NCI-H69 (cell line): Measurements from ENCODE around the gene FMO4.
"Not testable (repeated sequence)": the region's sequence is repeated elsewhere in the genome, so short reads cannot be mapped to it uniquely, and the experiment has no call there.

Source experiments
- DNase-seq: peaks from one replicate; lab custom pipeline; 2025; lab: John Stamatoyannopoulos, UW

The FMO4 gene

GRCh38 chr1:171335964-171336363, 22.0 kb downstream of the FMO4 start:
- no peak for DNase-seq

- not testable (repeated sequence) for DNase-seq
These were observed 25.4 kb downstream of the FMO4 start for GRCh38 chr1:171339345-171339744.

GRCh38 chr1:171343727-171344472, 29.9 kb downstream of the FMO4 start:
- peak; percentile 8 for DNase-seq

GRCh38 chr1:171344473-171344820, 30.5 kb downstream of the FMO4 start:
- no peak for DNase-seq

GRCh38 chr1:171345536-171345935, 31.6 kb downstream of the FMO4 start:
- no peak for DNase-seq

GRCh38 chr1:171346881-171347280, 32.9 kb downstream of the FMO4 start:
- DNase-seq = no peak

GRCh38 chr1:171350594-171350993, 36.6 kb downstream of the FMO4 start:
- DNase-seq = no peak

- no peak for DNase-seq
These were observed 38.0 kb downstream of the FMO4 start for GRCh38 chr1:171351961-171352360.

- DNase-seq = no peak
These were observed 38.6 kb downstream of the FMO4 start for GRCh38 chr1:171352554-171352953.

- no peak for DNase-seq
These were observed 41.7 kb downstream of the FMO4 start for GRCh38 chr1:171355727-171356126.

- no peak for DNase-seq
These were observed 43.2 kb downstream of the FMO4 start for GRCh38 chr1:171357179-171357578.

GRCh38 chr1:171359355-171359648, 45.3 kb downstream of the FMO4 start:
- DNase-seq = not testable (repeated sequence)

GRCh38 chr1:171359731-171360527, 45.9 kb downstream of the FMO4 start:
- not testable (repeated sequence) for DNase-seq

GRCh38 chr1:171366085-171366484, 52.1 kb downstream of the FMO4 start:
- DNase-seq = no peak

GRCh38 chr1:171366816-171367215, 52.8 kb downstream of the FMO4 start:
- DNase-seq = no peak

GRCh38 chr1:171367436-171367835, 53.5 kb downstream of the FMO4 start:
- DNase-seq = no peak

- DNase-seq = no peak
These were observed 58.6 kb downstream of the FMO4 start for GRCh38 chr1:171372418-171373084.

GRCh38 chr1:171373357-171374122, 59.6 kb downstream of the FMO4 start:
- DNase-seq = peak; percentile 25

GRCh38 chr1:171379846-171380245, 65.9 kb downstream of the FMO4 start:
- no peak for DNase-seq

GRCh38 chr1:171381866-171382210, 67.9 kb downstream of the FMO4 start:
- no peak for DNase-seq

GRCh38 chr1:171384496-171384895, 70.5 kb downstream of the FMO4 start:
- no peak for DNase-seq

GRCh38 chr1:171389171-171389570, 75.2 kb downstream of the FMO4 start:
- no peak for DNase-seq
